GM19025 (cell line): Measurements from ENCODE around the gene SYCE1.
"Not testable (repeated sequence)": the region's sequence is repeated elsewhere in the genome, so short reads cannot be mapped to it uniquely, and the experiment has no call there.

Experiments
- ATAC-seq: cut with Tn5 transposase; IDR thresholded peaks from one replicate; pipeline ENCODE4 v1.9.1; 2021; ENCODE audit warnings: mild to moderate bottlenecking, low read depth, moderate library complexity; ENCODE audit not compliant: unreplicated experiment

Gene SYCE1

GRCh38 chr10:133564816-133565215, 567 bp downstream of the SYCE1 start:
- ATAC-seq, result no peak

- ATAC-seq, result no peak
Observed at GRCh38 chr10:133559216-133559615, 6.2 kb downstream of the SYCE1 start.

- ATAC-seq, result no peak
Observed at GRCh38 chr10:133557381-133557780, 8.0 kb downstream of the SYCE1 start.

- ATAC-seq, result no peak
Observed at GRCh38 chr10:133555521-133555920, 9.9 kb downstream of the SYCE1 start.

GRCh38 chr10:133554600-133554999, 10.8 kb downstream of the SYCE1 start:
- no peak for ATAC-seq

- no peak for ATAC-seq
Observed at GRCh38 chr10:133544506-133544905, 20.9 kb downstream of the SYCE1 start.

- ATAC-seq, result not testable (repeated sequence)
Observed at GRCh38 chr10:133541441-133541975, 23.9 kb downstream of the SYCE1 start.

GRCh38 chr10:133537546-133538545, 27.5 kb downstream of the SYCE1 start:
- ATAC-seq, result no peak

GRCh38 chr10:133536198-133536597, 29.2 kb downstream of the SYCE1 start:
- no peak for ATAC-seq

- no peak for ATAC-seq
Observed at GRCh38 chr10:133534417-133534816, 31.0 kb downstream of the SYCE1 start.

GRCh38 chr10:133532871-133533270, 32.5 kb downstream of the SYCE1 start:
- ATAC-seq, result no peak

GRCh38 chr10:133530506-133530905, 34.9 kb downstream of the SYCE1 start:
- ATAC-seq, result no peak

GRCh38 chr10:133529576-133529946, 35.8 kb downstream of the SYCE1 start:
- ATAC-seq, result no peak

GRCh38 chr10:133528845-133529575, 36.4 kb downstream of the SYCE1 start:
- ATAC-seq, result no peak

- no peak for ATAC-seq
Observed at GRCh38 chr10:133528296-133528844, 37.0 kb downstream of the SYCE1 start.

GRCh38 chr10:133527771-133528271, 37.6 kb downstream of the SYCE1 start:
- ATAC-seq, result no peak

- no peak for ATAC-seq
Observed at GRCh38 chr10:133526957-133527588, 38.3 kb downstream of the SYCE1 start, which contains the start of gene CYP2E1. TSS of gene CYP2E1 (plus strand) at chr10:133527363. CDS start at chr10:133527396, 33 bp downstream.

GRCh38 chr10:133525444-133525843, 39.9 kb downstream of the SYCE1 start:
- no peak for ATAC-seq

GRCh38 chr10:133523631-133524203, 41.7 kb downstream of the SYCE1 start:
- no peak for ATAC-seq
